Measurements from ENCODE around the gene SPOCK2. TPM values are rescaled to one million over a fixed set of nuclear protein-coding genes. Genes with fewer than 3 reads are reported as not detected.

The SPOCK2 gene
- total RNA-seq, 1 donor = under 0.01 TPM

- TF ChIP-seq CTCF (IDR thresholded peaks at IDR 0.05; ENCODE audit: insufficient read depth, low read depth, low read length) = no peak
- no peak overlapping the region for H3K4me3 ChIP-seq (ENCODE audit: low read depth, low read length)
- no peak for DNase-seq (ENCODE audit: low read depth)
These were observed 10.9 kb downstream of the SPOCK2 start for GRCh38 chr10:72077275-72077990.

- no peak for TF ChIP-seq CTCF (IDR thresholded peaks at IDR 0.05; ENCODE audit: insufficient read depth, low read depth, low read length)
- no peak overlapping the region for H3K4me3 ChIP-seq (ENCODE audit: low read depth, low read length)
- no peak for DNase-seq (ENCODE audit: low read depth)
These were observed 11.6 kb downstream of the SPOCK2 start for GRCh38 chr10:72076756-72077155.

GRCh38 chr10:72075376-72076115, 12.8 kb downstream of the SPOCK2 start:
- no peak overlapping the region for H3K4me3 ChIP-seq (ENCODE audit: low read depth, low read length)
- DNase-seq (ENCODE audit: low read depth) = no peak
- no peak for TF ChIP-seq CTCF (IDR thresholded peaks at IDR 0.05; ENCODE audit: insufficient read depth, low read depth, low read length)

- no peak for TF ChIP-seq CTCF (IDR thresholded peaks at IDR 0.05; ENCODE audit: insufficient read depth, low read depth, low read length)
- H3K4me3 ChIP-seq (ENCODE audit: low read depth, low read length) = no peak overlapping the region
- DNase-seq (ENCODE audit: low read depth) = no peak
These were observed 13.6 kb downstream of the SPOCK2 start for GRCh38 chr10:72074574-72075375.

- H3K4me3 ChIP-seq (ENCODE audit: low read depth, low read length) = no peak overlapping the region
- no peak for DNase-seq (ENCODE audit: low read depth)
- TF ChIP-seq CTCF (IDR thresholded peaks at IDR 0.05; ENCODE audit: insufficient read depth, low read depth, low read length) = no peak
These were observed 14.4 kb downstream of the SPOCK2 start for GRCh38 chr10:72073708-72074573.

GRCh38 chr10:72072639-72073038, 15.7 kb downstream of the SPOCK2 start:
- no peak for TF ChIP-seq CTCF (IDR thresholded peaks at IDR 0.05; ENCODE audit: insufficient read depth, low read depth, low read length)
- no peak overlapping the region for H3K4me3 ChIP-seq (ENCODE audit: low read depth, low read length)
- DNase-seq (ENCODE audit: low read depth) = no peak
